GM21360 (cell line): ENCODE results near the gene SYCE1L.
"Not testable (repeated sequence)": the region's sequence is repeated elsewhere in the genome, so short reads cannot be mapped to it uniquely, and the experiment has no call there.

Experiments
- ATAC-seq: cut with Tn5 transposase; IDR thresholded peaks from one replicate; pipeline ENCODE4 v1.9.1; 2021; ENCODE audit warnings: mild to moderate bottlenecking, moderate library complexity; ENCODE audit not compliant: unreplicated experiment

SYCE1L gene

GRCh38 chr16:77199211-77199610, at the start of gene SYCE1L:
SYCE1L (plus strand) TSS chr16:77199408; CDS start chr16:77199452, 44 bp downstream.
- no peak for ATAC-seq

DNA sequence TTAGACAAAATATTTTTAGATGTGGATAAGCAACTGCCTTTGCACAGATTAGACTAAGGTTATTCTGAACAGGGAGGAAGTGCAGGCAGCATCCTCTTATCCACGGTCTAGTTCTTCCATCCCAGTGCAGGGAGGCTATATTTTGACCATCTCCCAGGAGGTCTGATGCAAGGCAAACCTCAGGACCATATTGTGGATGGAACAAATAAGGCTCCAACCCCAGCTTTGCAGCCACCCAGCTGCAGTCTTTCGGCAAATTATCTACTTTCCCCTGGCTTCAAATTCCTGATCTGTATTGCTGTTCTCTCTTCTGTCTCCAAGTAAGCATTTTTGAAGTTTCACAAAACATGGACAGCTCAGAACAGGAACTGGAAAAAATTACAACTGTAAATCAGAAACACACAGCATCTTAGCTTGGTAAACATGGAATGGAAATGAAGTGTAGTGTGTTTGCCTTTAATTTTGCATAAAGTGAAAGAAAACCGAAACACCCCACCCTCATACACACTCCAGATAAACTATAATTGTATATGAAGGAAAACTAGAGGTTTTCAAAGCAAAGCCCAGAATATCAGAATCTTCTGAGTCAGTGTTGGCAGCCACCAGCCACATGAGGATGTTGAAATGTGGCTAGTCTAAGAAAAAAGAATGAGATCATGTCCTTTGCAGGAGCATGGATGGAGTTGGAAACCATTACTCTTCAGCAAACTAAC, 41.7 kb upstream of the SYCE1L start:
- ATAC-seq: no peak

DNA sequence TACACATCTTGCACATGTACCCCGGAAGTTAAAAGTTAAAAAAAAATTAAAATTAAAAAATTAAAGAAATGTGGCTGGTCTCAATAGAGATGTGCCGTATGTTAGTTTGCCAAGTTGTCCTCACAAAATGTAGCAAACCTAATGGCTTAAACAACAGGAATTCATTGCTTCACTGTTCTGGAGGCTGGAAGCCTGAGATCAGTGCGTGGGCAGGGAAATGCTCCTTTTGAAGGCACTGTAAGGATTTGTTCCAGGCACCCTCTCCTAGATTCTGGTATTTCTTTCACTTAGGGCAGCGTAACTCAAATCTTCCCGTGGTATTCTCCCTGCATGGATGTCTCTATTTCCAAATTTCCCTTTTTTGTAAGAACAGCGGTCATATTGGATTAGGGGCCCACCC, 40.9 kb upstream of the SYCE1L start:
- no peak for ATAC-seq

DNA sequence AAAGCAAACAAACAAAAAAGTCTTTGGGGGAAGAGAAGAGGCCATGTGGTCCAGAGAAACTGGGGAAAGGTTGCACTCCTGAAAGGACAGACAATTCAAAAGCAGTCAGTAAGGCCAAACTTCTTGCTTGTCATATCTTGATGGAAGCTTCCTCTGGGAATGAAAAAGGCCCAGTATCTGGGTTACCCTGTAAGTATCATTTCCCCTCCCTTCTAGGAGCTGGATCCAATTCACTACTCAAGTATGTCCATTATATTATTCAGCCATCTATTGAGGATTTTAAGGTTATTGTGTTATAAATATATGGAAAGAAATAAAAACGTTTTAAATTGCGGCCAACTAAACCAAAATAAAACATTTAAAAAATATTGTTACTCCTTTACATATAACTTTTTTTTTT, 34.2 kb upstream of the SYCE1L start:
- ATAC-seq: no peak

- ATAC-seq: not testable (repeated sequence)
Observed at GRCh38 chr16:77165536-77166236, 33.5 kb upstream of the SYCE1L start.

DNA sequence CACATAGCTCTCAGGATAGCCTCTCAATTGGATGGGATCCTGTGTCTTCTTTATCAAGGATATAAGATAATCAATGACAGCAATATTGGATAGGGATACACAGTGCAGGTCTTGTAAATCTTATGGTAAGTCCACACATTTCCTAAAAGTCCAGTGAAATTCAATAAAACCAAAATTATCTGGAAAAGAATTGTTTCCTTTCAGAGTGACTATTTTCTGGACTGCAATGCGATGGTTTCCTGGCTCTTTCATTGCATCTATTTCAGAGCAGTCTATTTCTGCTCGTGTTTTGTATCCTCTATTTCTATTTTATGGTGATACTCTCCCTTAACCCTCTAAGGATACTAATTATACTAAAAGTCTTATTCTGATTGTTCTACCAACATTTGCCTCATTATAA, 32.5 kb upstream of the SYCE1L start:
- ATAC-seq: no peak

DNA sequence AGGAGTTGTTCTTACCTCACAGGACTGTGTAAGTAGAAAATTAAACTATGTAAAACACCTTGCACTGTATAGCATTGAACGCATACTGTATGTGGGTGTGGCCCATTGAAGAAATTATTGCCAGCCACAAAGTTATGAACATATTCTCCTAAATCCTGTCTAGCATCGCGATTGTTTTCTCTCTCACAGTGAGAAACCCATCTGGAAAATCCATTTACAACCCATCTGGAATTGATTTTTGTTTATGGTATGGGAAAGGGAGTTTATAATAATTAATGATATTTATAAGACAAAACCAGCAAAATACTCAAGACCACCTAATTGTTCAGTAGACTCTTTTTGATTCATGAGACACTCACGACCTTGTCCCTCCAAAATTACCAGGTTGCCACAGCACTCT, 30.3 kb upstream of the SYCE1L start:
- no peak for ATAC-seq

GRCh38 chr16:77169650-77170236, 29.5 kb upstream of the SYCE1L start:
- peak; percentile 81 for ATAC-seq

DNA sequence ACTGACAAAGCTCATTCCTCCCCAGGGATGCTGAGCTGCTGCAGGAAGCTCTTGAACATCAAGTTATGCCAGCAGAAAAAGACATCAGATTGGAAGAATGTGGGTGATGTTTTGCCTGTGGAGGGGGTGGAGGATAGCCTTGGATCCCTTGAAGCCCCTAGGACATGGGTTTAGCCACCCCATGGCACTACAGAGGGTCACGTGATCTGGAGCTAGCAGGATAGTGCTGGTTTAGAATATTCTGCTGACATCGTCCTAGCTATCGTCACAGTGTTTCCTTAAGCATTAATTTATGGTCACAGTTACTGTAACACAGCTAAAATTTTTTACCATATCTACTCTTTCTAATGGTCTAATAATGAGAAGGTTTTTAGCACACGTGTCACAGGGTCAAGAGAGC, 28.4 kb upstream of the SYCE1L start:
- no peak for ATAC-seq

DNA sequence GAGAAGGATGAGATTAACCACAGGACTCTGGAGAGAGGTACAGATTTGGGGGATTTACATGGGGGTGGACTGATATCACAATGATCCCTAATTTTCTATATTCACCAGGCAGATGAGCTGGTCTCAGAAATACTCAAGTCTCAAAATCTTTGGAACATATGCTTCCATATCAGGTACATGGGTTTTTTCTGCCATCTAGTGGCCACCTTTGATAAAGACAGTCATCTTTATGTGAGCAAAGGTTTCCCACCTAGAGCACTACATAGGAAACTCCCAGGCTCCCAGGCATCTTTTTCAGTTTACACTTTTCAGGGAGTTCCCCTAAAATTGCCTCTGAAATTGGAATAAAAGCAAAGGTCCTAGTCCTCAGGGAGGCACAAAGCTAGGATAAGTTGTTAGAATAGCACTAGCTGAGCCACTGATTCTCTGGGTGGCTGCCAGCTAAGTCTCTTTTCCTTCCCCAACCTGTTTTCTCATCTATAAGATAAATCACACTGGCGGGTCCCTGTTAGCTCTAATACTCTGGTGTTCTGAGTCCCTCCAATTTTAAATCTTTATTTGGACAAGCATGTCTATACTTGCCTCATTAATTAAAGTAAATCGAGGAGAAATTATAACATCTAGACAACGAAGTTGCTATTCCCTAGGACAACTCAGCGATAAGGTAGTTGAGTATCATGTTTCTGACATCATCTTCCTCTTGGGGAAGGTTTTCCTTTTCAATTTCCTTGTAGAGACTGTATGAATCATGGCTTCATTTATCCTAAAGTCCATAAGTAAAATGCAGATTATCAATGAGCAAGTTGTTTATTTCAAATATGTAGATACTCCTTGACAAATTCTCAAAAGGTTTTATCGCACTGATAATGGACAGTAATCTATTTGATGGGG, 27.2 kb upstream of the SYCE1L start:
- ATAC-seq: peak; percentile 74

DNA sequence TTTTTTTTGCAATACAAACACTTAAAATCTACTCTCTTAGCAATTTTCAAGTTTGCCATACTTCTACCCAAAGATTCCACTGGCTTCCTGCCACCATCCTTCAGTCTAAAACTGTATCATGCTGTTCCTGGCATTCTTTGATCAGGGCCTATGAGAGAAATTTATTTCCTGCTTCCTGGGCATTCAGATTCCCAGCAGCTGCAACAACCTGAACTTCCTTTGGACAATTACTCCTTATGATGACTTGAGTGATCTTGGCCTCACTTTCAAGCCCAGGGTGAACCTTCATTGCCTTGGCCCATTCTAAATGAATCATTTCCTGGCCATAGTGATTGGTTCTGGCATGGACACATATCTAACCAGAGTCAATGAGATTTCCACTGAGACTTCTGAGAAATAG, 26.3 kb upstream of the SYCE1L start:
- no peak for ATAC-seq

- ATAC-seq: no peak
Observed at GRCh38 chr16:77183137-77183536, 16.1 kb upstream of the SYCE1L start.

- not testable (repeated sequence) for ATAC-seq
Observed at GRCh38 chr16:77186298-77186697, 12.9 kb upstream of the SYCE1L start.

GRCh38 chr16:77190190-77190477, 9.1 kb upstream of the SYCE1L start:
- ATAC-seq: no peak

- peak; percentile 95 for ATAC-seq
Observed at GRCh38 chr16:77190478-77191258, 8.5 kb upstream of the SYCE1L start, which contains the start of gene MON1B. MON1B (plus strand) TSS chr16:77191190; CDS start chr16:77191486, 296 bp downstream.

DNA sequence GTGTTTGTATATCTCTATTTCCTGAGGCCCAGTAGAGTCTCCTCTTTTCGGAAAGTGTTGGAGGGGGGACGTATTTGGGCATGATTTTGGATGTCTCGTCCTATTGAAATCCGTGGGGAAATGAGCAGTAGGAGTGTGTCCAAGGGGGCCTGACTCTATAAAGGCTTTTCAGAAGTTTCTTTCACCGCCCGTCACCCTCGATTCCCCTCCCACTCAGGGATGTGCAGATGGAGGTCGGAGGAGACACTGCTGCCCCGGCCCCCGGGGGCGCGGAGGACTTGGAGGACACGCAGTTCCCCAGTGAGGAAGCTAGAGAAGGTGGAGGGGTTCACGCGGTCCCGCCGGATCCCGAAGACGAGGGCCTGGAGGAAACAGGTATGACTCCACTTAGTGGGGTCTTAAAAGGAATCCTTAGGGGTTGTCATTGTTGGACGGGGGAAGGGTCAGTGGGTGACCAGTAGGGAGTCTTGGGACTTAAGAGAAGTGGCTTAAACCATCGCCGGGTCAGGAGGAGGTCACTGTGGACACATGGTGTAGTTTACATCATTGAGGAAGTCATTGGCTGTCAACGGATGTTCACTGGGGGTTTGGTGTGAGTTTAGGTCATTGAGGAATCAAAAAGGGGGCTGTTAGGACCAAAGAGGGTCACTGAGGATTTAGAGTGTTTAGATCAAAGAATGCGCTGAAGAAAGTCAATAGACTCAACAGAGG, 7.8 kb upstream of the SYCE1L start:
- peak; percentile 0 for ATAC-seq

GRCh38 chr16:77193377-77193776, 5.8 kb upstream of the SYCE1L start:
- ATAC-seq: no peak

- no peak for ATAC-seq
Observed at GRCh38 chr16:77194295-77195231, 4.6 kb upstream of the SYCE1L start.

DNA sequence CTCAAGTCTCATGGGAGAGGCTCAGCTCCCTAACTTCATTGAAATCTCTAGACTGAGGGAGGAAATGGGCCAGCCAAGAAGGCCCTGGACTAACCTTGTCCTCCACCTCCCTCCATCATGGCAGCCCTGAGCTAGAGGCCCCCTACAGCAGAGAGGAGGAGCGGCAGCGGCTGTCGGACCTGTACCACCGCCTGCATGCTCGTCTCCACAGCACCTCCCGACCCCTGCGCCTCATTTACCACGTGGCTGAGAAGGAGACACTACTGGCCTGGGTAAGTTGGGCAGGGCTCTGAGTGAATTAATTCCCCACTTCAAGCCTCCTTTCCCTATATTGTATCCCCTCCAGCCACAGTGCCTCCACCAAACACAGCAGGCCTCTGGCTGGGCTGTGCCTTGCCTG, 3.8 kb upstream of the SYCE1L start:
- ATAC-seq: no peak
